Epithelial cell of esophagus (primary cell): Measurements from ENCODE around the gene CYP3A5.
"Not testable (repeated sequence)": the region's sequence is repeated elsewhere in the genome, so short reads cannot be mapped to it uniquely, and the experiment has no call there.

Source experiments
- DNase-seq: peaks from one replicate; pipeline ENCODE4 v3.0.0; 2010; ENCODE audit warnings: low read depth
- H3K4me3 ChIP-seq: 2 replicates; pipeline ENCODE4 v1.5.1; 2011; ENCODE audit warnings: mild to moderate bottlenecking, low read length, control low read depth
- TF ChIP-seq, protein P1 (sequence below): IDR thresholded peaks from 2 replicates; pipeline ENCODE4 v1.5.1; 2011; ENCODE audit warnings: low read depth, mild to moderate bottlenecking, low read length, control low read depth, inconsistent platforms; ENCODE audit not compliant: insufficient read depth; ENCODE audit errors: missing control alignments

CYP3A5 gene

DNA sequence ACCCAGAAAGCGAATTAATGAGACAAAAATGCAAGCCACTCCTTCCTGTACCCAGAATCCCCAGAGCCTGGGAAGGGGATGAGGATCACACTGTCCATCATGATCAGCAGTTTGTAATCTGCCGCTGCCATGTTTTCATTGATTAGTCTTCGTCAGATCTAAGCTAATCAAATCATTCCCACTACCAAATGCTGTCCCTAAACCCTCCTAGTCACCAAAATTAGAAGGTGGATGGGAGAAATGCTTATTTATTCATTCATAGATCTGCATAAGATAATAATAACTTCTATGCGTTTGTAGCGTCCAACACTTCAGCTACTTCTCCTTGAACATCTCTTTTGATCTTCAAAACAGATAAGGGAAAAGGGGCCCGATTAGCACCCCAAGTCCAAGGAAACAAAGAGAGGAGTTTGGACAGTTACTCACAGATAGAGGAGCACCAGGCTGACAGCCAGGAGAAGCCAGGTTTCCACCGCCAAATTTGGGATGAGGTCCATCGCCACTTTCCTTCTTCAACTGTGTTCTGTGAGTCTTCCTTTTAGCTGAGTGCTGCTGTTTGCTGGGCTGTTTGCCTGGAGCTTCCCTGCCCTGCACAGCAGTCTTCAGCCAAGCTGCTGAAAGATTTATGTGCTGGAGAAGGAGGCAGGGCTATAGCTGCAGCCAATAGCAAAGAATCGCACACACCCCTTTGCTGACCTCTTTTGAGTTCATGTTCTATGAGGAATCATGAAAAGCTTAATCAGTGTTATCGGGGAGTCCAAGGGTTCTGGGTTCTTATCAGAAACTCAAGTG is at the start of gene CYP3A5:
TSS of gene CYP3A5 (minus strand) at position 597 of the 792 bp plus-strand sequence. CDS start at position 497, 100 bp downstream.
- H3K4me3 ChIP-seq: peak within 1 kb of the TSS; percentile 4
- DNase-seq: no peak
- TF ChIP-seq, protein P1, sequence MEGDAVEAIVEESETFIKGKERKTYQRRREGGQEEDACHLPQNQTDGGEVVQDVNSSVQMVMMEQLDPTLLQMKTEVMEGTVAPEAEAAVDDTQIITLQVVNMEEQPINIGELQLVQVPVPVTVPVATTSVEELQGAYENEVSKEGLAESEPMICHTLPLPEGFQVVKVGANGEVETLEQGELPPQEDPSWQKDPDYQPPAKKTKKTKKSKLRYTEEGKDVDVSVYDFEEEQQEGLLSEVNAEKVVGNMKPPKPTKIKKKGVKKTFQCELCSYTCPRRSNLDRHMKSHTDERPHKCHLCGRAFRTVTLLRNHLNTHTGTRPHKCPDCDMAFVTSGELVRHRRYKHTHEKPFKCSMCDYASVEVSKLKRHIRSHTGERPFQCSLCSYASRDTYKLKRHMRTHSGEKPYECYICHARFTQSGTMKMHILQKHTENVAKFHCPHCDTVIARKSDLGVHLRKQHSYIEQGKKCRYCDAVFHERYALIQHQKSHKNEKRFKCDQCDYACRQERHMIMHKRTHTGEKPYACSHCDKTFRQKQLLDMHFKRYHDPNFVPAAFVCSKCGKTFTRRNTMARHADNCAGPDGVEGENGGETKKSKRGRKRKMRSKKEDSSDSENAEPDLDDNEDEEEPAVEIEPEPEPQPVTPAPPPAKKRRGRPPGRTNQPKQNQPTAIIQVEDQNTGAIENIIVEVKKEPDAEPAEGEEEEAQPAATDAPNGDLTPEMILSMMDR: no peak

DNA sequence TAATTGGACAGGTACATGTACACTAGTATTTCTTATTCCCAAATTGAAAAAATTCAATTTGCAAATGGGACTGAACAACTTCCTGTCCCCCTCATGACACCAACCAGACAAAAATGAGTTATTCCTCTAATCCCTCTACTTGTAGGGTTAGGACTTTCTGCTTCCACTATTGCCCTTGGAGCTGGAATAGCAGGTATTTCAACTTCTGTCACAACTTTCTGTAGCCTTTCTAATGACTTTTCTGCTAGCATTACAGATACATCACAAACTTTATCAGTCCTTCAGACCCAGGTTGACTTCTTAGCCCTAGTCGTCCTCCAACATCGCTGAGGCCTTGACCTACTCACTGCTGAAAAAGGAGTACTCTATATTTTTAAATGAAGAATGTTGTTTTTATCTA is 48.8 kb upstream of the CYP3A5 start:
- no peak overlapping the region for H3K4me3 ChIP-seq
- DNase-seq: peak; percentile 74
- TF ChIP-seq, protein P1: no peak

DNA sequence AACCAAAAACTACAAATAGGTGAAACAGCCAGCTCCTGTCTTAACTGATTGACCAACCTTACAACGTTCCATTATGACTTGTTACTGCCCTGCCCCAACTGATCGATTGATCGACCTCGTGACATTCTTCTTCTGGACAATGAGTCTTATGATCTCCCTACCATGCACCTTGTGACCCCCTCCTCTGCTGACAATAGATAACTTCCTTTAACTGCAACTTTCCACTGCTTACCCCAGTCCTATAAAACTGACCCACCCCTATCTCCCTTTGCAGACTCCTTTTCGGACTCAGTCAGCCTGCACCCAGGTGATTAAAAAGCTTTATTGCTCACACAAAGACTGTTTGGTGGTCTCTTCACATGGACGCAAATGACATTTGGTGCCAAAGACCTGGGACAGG is 43.4 kb upstream of the CYP3A5 start:
- not testable (repeated sequence) for H3K4me3 ChIP-seq, DNase-seq

DNA sequence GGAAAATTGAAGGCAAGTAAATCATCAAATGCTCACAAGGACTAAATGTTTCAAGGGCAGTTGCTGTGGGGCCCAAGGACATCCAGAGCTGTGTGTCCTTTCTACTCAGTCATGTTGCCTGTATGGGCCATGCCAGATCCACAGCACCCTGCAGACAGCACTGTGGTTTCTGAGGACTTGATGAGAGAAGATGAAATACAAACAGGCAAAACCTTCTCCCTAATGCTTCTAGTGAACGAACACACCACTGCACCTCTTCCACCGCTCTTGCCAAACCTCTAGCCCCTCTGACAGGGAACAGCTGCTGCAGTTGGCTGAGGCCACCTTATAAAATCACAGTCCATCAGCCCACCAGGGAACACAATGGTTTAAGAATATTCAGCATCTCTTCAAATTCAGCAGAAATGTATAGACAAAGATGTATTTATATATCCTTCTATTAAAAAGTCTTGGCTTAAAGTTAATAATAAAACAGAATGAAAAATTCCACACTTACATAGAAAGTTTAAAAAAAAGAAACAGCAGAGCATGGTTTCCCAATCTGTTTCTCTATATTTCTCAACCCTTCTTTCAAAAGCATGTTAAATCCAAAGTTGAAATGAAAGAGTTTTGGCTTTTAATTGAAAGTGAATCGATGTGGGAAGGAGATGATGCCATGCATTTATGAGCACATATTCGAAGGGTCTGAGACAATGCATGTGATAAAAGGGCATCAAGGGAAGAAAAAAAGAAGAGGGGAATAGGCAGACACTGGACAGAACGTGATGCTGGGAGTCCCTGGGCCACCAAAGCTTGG is 41.2 kb upstream of the CYP3A5 start:
- H3K4me3 ChIP-seq: no peak overlapping the region
- no peak for DNase-seq
- TF ChIP-seq, protein P1: no peak

DNA sequence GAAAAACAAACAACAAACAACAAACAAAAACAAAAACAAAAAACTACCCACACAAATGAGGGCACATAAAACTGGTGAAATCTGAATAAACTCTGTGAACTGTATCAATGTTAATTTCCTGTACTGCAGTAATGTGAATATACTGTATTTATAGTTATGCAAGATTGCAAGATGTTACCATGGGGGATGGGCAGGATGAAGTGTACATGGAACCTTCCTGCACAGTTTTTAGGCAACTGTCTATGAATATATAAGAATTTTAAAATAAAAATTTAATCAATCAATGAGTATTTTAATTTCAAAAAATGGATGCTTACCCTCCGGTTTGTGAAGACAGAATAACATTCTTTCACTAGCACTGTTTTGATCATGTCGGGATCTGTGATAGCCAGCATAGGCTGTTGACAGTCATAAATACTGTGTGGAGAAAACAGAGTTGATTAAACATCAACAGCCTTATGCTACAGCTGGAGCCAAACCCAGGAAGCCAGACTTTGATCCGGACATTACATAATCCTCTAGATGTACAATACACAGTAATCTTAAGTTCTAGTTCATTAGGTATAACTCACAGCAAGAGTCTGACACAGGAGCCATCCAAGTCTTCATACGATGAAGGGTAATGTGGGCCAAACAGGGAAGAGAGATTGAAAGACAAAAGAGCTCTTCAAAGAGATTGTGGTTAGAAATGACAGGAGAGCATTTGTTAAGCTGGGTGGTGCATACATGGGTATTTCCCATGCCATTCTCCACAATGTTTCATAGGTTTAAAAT is 40.4 kb upstream of the CYP3A5 start:
- no peak overlapping the region for H3K4me3 ChIP-seq
- TF ChIP-seq, protein P1: no peak
- no peak for DNase-seq

DNA sequence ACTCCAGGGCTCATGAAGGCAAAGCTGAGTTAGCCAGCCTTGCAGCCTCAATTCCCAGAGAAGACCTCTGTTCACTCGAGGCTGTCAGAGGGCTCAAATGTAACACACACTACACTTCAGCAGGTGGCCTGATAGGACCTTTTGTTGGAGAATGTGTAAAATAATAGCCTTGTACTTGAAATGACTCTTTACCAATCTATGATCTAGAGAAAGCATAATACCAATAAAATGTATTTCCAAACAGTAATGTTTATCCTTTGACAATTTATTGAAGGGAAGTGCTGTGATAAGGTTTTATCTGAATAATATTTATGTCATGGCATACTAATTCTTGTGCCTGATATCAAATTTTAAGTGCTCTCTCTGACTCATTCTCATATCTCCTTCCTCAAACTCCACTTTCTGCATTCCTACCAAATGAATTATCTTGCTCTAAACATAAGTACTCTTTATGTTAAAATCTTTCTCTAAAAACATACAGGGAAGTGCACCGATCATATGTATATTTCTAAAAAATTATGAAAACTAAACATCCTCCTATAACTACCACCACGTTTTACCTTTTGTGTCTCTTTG is 34.3 kb upstream of the CYP3A5 start:
- TF ChIP-seq, protein P1: no peak
- no peak overlapping the region for H3K4me3 ChIP-seq
- DNase-seq: peak; percentile 49
